Sigmoid colon (tissue), 7 donors: ENCODE measurements around the gene ZIM2. TPM values are rescaled to one million over a fixed set of nuclear protein-coding genes. Genes with fewer than 3 reads are reported as not detected.

Experiments
- DNase-seq: peaks from one replicate; pipeline ENCODE4 v3.0.0-alpha.2; 2019
- H3K27ac ChIP-seq, 4 donors: fragments of 200-600 bp; sonication (generic); one replicate each; pipeline ENCODE4 v1.5.1; 2016 to 2019; ENCODE audit warnings: mild to moderate bottlenecking in 1 of 4
- H3K27me3 ChIP-seq, 3 donors: fragments of 200-600 bp; sonication (generic); one replicate each; pipeline ENCODE4 v1.5.1; 2019; ENCODE audit warnings: mild to moderate bottlenecking in 1 of 3
- H3K36me3 ChIP-seq, 4 donors: fragments of 200-600 bp; sonication (generic); one replicate each; pipeline ENCODE4 v1.5.1; 2016 to 2019
- H3K4me1 ChIP-seq, 4 donors: fragments of 200-600 bp; sonication (generic); one replicate each; pipeline ENCODE4 v1.5.1; 2017 to 2019
- H3K4me3 ChIP-seq, 4 donors: fragments of 200-600 bp; sonication (generic); one replicate each; pipeline ENCODE4 v1.5.1; 2017 to 2019; ENCODE audit warnings: mild to moderate bottlenecking in 2 of 4, moderate library complexity in 1 of 4
- H3K9me3 ChIP-seq, 4 donors: fragments of 200-600 bp in 3 of 4; sonication (generic) in 3 of 4; one replicate each; pipeline versions ENCODE4 v1.5.1 to v1.6.1; 2013 to 2019
- CTCF ChIP-seq, 4 experiments: fragments of 450-650 bp in 3 of 4; fragments of 200-600 bp in 1 of 4; IDR thresholded peaks; one replicate each; pipeline ENCODE4 v1.5.1; 2016 to 2019; ENCODE audit warnings: antibody characterized with exemption in 4 of 4, mild to moderate bottlenecking in 3 of 4, moderate library complexity in 2 of 4
- EP300 ChIP-seq, 4 donors: sonication (generic); formaldehyde crosslinking; IDR thresholded peaks; one replicate each; pipeline ENCODE4 v1.6.1; 2017; ENCODE audit warnings: antibody characterized with exemption in 4 of 4
- POLR2A ChIP-seq, 2 donors: fragments of 450-650 bp; IDR thresholded peaks; one replicate each; pipeline ENCODE4 v1.6.1; 2016; ENCODE audit warnings: antibody characterized with exemption in 2 of 2, mild to moderate bottlenecking in 2 of 2, moderate library complexity in 2 of 2
- POLR2AphosphoS5 ChIP-seq, 4 donors: sonication (generic); formaldehyde crosslinking; IDR thresholded peaks; one replicate each; pipeline ENCODE4 v1.6.1; 2017; ENCODE audit warnings: antibody characterized with exemption in 4 of 4
- WGBS, 2 donors: extraction: QIAGEN DNeasy Blood & Tissue Kit; methylation state at CpG; one replicate each; pipeline ENCODE4 v1.1.7; 2013; 5-methylcytosine and 5-hydroxymethylcytosine counted together
- intact Hi-C: fragments of 100-400 bp; cut with DNase I; formaldehyde crosslinking; loops from one replicate; pipeline ENCODE4 v1.15.1; 2023
- polyA plus RNA-seq, 3 donors: library from polyadenylated mRNA; stranded (reverse); fragments of 200-250 nt; gene quantifications; one replicate each; pipeline ENCODE4 v1.2.3, GENCODE V29; 2013
- total RNA-seq, 4 donors: library from RNA; depleted of rRNA; stranded (reverse); fragments of >200 nt; gene quantifications; one replicate each; pipeline ENCODE4 v1.1.0, GENCODE V29; 2016
- donor health status: healthy with polysubstance abuse.
- donor health status: Bipolar disorder and iron deficiency.
- donor health status: healthy.

The ZIM2 gene
- total and polyA plus RNA-seq, 7 donors = 0.09 to 1.6 (median 0.83) TPM; not detected in 2

GRCh38 chr19:56821209-56821608 is 19.3 kb downstream of the ZIM2 start:
- WGBS, 2 donors = 56 to 65% methylated on average over 5 of the region's 5 CpGs
- H3K36me3 ChIP-seq = peaks cover 0 to 78% (median 14%) of the 10 kb centered on the region in 4 donors
- no peak overlapping the region for H3K27ac ChIP-seq
- no peaks in the 10 kb centered on the region for H3K27me3 ChIP-seq
- peaks cover 0 to 2% (median 0%) of the 10 kb centered on the region in 4 donors for H3K9me3 ChIP-seq
- no peaks in the 10 kb centered on the region for H3K4me1 ChIP-seq
- TF ChIP-seq POLR2A (IDR thresholded peaks at IDR 0.05) (no peak), EP300 (IDR thresholded peaks at IDR 0.05) (no peak), CTCF (IDR thresholded peaks at IDR 0.05) (no peak), POLR2AphosphoS5 (IDR thresholded peaks at IDR 0.05) (no peak)
- intact Hi-C loops = no loop called here
- no peak overlapping the region for H3K4me3 ChIP-seq
- no peak for DNase-seq

GRCh38 chr19:56819166-56819565 is 21.4 kb downstream of the ZIM2 start:
- no peaks in the 10 kb centered on the region for H3K4me1 ChIP-seq
- no peak for DNase-seq
- H3K36me3 ChIP-seq = peaks cover 0 to 97% (median 14%) of the 10 kb centered on the region in 4 donors
- intact Hi-C loops = no loop called here
- no peaks in the 10 kb centered on the region for H3K9me3 ChIP-seq
- H3K27ac ChIP-seq = no peak overlapping the region
- H3K4me3 ChIP-seq = no peak overlapping the region
- no peak for TF ChIP-seq POLR2A (IDR thresholded peaks at IDR 0.05)
- no peak for TF ChIP-seq POLR2AphosphoS5 (IDR thresholded peaks at IDR 0.05)
- no peak for TF ChIP-seq CTCF (IDR thresholded peaks at IDR 0.05)
- TF ChIP-seq EP300 (IDR thresholded peaks at IDR 0.05) = no peak
- 77 to 82% methylated on average over 2 of the region's 2 CpGs for WGBS, 2 donors
- H3K27me3 ChIP-seq = no peaks in the 10 kb centered on the region

- no peaks in the 10 kb centered on the region for H3K9me3 ChIP-seq
- no peaks in the 10 kb centered on the region for H3K4me1 ChIP-seq
- H3K27ac ChIP-seq = no peak overlapping the region
- intact Hi-C loops = no loop called here
- peaks cover 0 to 53% (median 7%) of the 10 kb centered on the region in 4 donors for H3K36me3 ChIP-seq
- DNase-seq = no peak
- H3K27me3 ChIP-seq = no peaks in the 10 kb centered on the region
- whole genome bisulfite sequencing, 2 donors = 86% methylated on average over 7 of the region's 7 CpGs
- no peak overlapping the region for H3K4me3 ChIP-seq
- no peak for TF ChIP-seq POLR2AphosphoS5 (IDR thresholded peaks at IDR 0.05)
- TF ChIP-seq EP300 (IDR thresholded peaks at IDR 0.05) = no peak
- TF ChIP-seq CTCF (IDR thresholded peaks at IDR 0.05) = no peak
- no peak for TF ChIP-seq POLR2A (IDR thresholded peaks at IDR 0.05)
These were observed 25.9 kb downstream of the ZIM2 start for GRCh38 chr19:56814656-56815055.

GRCh38 chr19:56813531-56813930 is 27.0 kb downstream of the ZIM2 start:
- H3K4me1 ChIP-seq = no peaks in the 10 kb centered on the region
- no peak for DNase-seq
- intact Hi-C loops = no loop called here
- no peak overlapping the region for H3K27ac ChIP-seq
- TF ChIP-seq EP300 (IDR thresholded peaks at IDR 0.05) (no peak), POLR2A (IDR thresholded peaks at IDR 0.05) (no peak), POLR2AphosphoS5 (IDR thresholded peaks at IDR 0.05) (no peak), CTCF (IDR thresholded peaks at IDR 0.05) (no peak)
- WGBS, 2 donors = 71 to 89% methylated on average over 5 of the region's 5 CpGs
- H3K4me3 ChIP-seq = no peak overlapping the region
- H3K9me3 ChIP-seq = no peaks in the 10 kb centered on the region
- H3K27me3 ChIP-seq = no peaks in the 10 kb centered on the region
- H3K36me3 ChIP-seq = peaks cover 0 to 42% (median 7%) of the 10 kb centered on the region in 4 donors

- no peak overlapping the region for H3K4me3 ChIP-seq
- H3K9me3 ChIP-seq = peaks cover 0 to 2% (median 0%) of the 10 kb centered on the region in 4 donors
- TF ChIP-seq POLR2A (IDR thresholded peaks at IDR 0.05) = no peak
- no peak for TF ChIP-seq EP300 (IDR thresholded peaks at IDR 0.05)
- no peak for TF ChIP-seq CTCF (IDR thresholded peaks at IDR 0.05)
- TF ChIP-seq POLR2AphosphoS5 (IDR thresholded peaks at IDR 0.05) = no peak
- no peaks in the 10 kb centered on the region for H3K27me3 ChIP-seq
- peaks cover 0 to 22% (median 2%) of the 10 kb centered on the region in 4 donors for H3K36me3 ChIP-seq
- intact Hi-C loops = no loop called here
- no peaks in the 10 kb centered on the region for H3K4me1 ChIP-seq
- no peak overlapping the region for H3K27ac ChIP-seq
- 61 to 65% methylated on average over 6 of the region's 6 CpGs for WGBS, 2 donors
- DNase-seq = no peak
These were observed 29.0 kb downstream of the ZIM2 start for GRCh38 chr19:56811480-56811879.
